CD4-positive, alpha-beta T cell treated with Interleukin-12 subunit alpha and Interleukin-12 subunit beta, for 1 hour (primary cell): ENCODE data around the gene ZNF311.
A peak's percentile ranks its signal among the peaks of the same experiment; 100 is the strongest.
"Not testable (repeated sequence)": the region's sequence is repeated elsewhere in the genome, so short reads cannot be mapped to it uniquely, and the experiment has no call there.

Experiments
- DNase-seq: peaks from one replicate; pipeline ENCODE4 v3.0.0-alpha.2; 2020

ZNF311 gene

DNA sequence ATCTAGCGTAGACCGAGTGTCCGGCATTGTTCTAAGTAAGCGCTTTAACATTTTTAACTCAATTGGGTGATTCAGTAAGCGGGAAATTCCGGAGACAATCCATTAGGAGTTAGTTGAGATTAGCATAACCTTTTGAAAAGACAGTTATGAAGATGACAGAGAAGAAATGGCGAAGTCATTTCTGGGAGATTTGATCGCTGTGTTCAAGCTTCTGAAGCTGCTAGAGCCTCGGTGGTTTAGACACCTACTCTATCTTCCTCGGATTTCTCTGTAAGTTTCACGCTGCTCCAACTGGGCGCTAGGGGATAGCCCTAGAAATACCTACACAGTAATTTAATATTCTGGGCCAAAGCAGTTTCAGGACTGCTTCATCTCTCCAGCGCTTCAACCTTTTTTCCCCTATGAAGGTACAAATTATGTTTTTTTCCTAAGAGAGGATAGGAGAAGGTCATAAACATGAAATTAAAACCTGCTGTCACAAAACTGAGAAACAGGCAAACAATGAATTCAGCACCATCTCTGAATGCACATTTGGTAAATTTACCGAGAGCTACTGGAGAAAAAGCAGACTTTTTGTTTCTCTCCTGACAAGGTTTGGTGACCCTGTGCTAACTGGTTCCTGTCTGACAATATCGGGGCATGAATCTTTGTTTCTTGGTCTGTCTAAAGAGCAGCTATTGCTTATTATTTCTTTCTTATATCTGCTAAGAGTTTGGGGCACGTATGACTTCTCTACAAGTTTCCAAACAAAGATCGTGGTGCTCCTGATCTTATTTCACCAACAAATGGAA lies 22.4 kb downstream of the ZNF311 start:
- peak; percentile 41 for DNase-seq

DNA sequence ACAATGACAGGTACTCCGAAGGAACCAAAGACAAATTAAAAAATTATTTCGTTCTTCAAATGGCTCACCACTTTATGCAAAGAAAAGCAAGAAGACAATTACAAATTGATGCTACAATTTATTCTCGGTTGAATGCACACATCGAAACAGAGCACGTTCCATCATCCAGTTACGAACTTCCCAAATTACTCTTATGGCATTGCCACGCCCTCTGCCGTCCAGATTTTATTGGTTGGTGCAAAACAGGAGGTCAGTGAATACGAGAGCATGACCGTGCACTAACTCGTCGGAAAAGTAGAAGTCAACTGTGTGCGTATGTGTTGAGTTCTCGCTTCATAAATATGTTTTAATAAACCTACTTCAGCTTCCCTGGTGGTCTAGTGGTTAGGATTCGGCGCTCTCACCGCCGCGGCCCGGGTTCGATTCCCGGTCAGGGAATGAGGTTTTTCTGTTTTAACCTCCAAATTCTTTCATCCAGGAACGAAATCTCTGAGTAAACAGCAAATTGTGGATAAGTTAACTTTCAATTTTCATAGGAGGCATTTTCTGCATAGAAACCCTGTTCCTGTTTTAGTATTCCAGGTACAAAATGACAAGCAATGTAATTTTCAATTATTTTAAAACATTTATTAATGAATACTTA lies 23.2 kb downstream of the ZNF311 start:
- peak; percentile 87 for DNase-seq

DNA sequence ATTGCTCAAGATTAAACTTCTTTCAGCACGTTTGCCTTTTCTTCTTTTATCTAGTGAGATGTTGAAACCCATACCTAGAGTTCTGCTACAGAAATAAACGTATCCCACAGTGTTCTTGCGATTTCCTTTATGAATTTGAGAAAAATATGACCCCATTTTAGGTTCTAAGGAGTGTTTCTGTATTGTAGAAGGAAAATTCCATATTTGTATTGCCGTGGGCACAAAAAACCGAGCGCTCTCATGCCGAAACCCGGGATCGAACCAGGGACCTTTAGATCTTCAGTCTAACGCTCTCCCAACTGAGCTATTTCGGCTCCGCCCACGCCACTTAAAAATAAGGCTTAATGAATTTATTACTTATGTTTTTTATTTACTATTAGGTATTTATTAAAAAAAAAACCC lies 23.7 kb downstream of the ZNF311 start:
- DNase-seq, result peak; percentile 86

DNA sequence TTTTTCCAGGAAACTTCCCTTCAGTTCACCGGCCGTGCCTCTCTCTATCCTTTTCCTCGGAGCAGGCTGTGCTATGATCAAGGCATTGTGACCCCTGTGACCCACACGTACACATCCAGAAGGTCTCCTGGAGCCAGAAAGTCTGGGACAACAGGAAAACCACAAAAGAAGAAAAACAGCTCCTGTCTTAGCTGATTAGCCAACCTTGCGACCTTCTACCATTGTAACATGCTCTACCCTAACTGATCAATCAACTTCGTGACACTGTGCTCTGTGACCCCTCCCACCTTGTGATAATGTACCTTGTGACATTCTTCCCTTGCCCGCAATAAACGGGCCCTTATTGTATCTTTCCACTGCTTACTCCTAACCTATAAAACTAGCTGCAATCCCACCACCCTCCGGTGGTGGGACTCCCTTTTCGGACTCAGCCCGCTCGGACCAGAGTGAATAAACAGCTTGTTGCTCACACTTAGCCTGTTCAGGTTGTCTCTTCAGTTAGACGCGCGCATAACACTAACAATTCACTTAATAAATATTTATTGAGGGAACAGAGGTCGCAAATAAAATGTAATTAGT lies 24.2 kb downstream of the ZNF311 start:
- DNase-seq, result peak; percentile 60

DNA sequence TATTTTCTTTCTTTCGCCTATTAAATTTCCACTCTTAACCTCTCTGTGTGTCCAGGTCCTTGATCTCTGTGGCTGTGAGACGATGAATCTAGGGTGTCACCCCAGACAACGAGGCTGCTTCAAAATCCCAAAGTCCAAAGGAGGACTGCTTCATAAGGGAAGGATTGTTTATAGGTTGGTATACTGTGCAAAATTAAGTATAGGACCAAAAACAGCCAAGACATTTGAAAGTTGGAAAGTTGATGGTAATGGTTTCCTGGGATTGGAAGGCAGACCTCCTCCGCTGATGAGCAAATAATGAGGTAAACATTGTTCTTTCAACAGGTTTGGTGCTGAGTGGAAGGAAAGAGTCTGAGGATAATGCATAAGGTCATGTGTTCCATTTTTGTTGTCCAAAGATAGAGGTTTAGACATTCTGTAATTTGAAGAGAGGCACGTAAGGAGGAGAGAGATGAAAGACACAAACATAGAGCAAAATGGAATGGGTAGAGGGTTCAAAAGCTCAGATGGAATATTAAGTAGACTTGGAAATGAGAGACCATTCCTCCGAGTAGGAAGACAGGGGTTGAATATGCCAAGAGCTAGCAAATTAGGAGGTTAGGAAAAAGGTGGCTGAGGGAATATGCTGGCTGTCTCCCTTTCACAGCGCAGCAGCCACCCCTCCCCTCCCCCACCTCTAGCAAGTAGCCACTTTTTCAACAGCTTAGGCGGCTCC lies 24.8 kb downstream of the ZNF311 start:
- DNase-seq, result no peak

DNA sequence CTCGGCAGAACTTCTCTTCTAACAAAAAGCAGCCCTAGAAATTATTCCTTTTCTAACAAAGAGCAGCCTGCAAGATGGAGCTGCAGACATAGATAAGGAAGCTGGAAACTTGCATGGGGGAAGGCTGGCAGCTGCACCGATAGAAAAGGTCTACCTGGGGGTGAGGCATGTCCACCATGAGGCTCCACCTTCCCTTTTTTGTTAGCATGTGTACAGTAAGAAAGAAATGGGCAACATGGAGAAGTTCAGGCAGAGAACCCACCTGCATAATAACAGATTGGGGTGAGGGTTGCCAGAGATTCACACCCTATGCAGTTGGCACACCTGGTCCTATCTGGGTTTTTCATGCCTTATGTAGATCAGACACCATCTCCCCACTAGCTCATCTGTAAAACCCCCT lies 25.4 kb downstream of the ZNF311 start:
- no peak for DNase-seq

DNA sequence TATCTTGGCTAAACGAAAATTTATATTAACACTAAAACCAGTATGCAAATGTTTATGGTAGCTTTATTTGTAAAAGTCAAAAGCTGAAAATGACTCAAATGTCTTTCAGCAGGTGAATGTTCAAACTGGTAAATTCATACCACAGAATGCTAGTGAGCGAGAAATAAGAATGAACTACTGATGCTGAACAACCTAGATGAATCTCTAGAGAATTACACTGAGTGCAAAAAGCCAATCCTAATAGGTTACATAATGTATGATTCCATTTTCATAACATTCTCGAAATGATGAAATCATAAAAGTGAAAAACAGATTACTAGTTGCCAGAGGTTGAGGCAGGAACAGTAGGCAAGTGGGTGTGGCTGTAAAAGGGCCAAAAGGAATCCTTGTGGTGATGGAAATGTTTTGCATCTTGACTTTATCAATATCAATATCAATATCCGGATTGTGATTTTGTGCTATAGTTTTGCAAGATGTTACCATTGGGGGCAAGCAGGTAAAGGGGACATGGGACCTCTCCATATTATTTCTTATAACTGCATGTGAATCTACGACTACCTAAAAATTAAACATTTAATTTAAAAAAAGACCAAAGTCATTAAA lies 26.1 kb downstream of the ZNF311 start:
- DNase-seq, result no peak

DNA sequence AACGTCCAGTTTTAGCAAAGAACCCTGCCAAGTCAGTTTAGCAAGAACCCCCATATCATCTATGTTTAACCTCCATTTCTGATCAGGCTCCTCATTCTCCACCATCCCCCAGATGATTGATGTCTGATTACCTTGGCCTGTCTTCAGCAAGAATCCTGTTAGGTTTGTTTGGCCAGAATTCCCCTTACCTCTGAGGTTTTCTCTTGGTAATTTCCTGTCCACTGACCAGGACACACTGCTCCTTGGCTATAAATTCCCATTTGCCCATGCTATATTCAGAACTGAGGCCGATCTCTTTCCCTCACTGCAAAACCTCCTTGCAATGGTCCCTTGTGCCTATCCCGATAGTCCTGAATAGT lies 27.0 kb downstream of the ZNF311 start:
- DNase-seq, result no peak

DNA sequence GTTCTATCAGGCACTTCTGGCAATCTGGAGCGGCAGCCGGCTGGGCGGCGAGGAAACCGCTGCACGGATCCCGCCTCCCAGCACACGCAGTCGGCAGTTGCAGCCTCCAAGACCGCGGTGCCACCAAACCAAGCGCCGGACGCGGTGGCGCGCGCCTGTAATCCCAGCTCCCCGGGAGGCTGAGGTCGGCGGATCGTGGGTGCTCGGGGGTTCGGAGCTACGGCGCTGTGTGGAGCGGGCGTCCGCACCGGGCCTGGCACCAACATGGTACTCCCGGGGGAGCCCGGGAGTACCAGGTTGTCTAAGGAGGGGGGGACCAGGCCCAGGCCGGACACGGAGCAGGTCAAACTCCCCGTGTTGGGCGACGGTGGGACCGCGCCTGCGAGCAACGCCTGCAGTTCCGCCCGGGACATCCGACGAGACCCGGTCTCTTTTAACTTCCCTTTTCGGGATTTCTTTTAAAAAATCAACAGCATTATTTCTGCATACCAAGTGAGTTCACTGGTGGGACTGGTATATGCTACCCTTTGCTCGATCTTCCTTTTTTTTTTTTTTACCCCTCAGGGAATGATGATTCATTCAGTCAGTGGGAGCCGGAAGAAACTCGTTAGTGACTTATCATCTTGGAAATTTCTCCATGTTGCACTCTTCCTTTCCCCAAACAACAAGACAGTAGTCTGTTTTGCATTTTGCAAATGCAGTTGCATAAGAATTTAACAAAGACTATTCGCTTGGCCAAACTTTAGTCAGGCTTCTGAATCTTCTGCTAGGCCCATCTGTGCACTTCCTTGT lies 27.6 kb downstream of the ZNF311 start:
- peak; percentile 20 for DNase-seq

DNA sequence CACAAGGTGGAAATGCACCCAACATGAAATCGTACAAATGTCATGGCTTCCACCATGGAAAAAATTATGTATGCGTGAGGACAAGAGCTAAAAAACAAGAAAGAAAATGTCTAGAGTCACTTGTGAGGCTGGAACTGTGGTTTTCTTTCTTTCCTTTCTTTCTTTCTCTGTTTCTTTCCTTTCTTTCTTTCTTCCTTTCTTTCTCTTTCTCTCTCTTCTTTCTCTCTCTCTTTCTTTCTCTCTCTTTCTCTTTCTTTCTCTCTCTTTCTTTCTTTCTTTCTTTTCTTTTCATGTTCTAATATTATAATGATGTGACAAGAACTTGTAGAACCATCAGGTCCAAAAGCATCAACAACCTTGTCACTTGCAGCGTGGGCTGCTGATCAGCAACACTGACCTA lies 28.4 kb downstream of the ZNF311 start:
- DNase-seq, result no peak

DNA sequence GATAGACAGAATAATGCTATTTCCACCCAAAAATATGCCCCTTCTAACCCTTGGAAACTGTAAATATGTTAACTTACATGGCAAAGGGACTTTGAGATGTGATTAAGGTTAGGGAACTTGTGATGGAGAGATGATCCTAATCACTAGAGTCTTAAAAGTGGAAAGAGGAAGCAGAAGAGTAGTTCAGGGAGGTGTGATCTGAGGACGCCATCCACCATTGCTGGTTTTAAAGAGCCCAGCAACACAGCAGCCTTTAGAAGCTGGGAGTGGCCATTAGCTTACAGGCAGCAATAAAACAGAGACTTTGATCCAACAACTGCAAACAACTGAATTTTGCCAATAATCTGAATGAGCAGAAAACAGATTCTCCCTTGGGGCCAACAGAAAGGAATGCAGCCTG lies 30.6 kb downstream of the ZNF311 start:
- no peak for DNase-seq

DNA sequence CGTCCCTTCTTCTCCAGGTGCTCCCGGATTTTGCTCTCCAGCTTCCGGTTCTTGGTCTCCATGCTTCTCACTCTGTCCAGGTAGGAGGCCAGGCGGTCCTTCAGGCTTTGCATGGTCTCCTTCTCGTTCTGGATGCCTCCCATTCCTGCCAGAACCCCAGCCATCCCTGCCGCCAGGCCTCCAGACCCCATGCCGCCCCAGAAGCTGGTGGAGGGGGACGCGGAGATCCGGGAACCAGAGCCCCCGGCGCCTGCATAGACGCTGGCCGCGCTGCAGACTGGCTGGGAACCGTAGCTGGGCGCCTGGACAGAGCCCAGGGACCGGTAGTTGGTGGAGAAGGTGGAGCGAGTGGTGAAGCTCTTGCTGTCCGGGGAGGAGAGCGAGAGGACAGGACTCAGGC lies 35.1 kb downstream of the ZNF311 start:
- DNase-seq, result not testable (repeated sequence)

DNA sequence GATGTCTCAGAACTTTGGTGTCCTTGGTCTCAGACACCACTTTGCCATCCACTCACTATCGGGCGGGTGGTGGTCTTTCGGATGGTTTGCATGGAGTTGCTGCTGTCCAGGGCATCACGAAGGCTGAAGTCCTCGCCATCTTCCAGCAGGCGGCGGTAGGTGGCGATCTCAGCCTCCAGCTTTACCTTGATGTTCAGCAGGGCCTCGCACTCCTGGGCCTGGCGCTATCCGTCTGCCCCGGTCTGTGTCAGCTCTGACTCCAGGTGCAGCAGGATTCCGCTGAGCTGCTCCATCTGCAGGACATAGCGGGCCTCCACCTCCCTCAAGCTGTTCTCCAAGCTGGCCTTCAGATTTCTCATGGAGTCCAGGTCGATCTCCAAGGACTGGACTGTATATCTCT lies 36.0 kb downstream of the ZNF311 start:
- no peak for DNase-seq

DNA sequence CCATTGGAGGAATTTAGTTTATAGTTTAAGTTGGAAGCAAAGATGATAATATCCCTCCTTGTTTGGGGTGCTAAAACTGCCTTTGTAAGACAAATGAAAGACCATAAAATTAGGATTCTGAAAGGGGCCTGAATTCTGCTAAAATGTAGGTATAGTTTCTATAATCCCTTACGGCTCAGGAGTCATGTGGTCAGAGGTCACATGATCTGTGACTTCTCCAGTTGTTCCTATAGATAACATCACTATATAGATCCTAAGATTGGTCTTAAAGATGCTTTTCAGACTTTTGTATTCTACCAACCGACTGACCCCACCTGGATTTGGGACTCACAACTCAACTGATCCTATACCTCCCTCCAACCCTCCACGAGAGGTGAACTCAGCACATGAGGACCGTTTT lies 36.6 kb downstream of the ZNF311 start:
- DNase-seq, result no peak

DNA sequence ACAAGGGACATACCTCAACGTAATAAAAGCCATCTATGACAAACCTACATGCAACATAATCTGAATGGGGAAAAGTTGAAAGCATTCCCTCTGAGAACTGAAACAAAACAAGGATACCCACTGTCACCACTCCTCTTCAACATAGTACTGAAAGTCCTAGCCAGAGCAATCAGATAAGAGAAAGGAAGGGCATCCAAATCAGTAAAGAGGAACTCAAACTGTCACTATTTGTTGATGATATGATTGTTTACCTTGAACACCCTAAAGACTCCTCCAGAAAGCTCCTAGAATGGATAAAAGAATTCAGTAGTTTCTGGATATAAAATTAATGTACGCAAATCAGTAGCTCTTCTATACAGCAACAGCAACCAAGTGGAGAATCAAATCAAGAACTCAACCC lies 39.4 kb downstream of the ZNF311 start:
- no peak for DNase-seq

DNA sequence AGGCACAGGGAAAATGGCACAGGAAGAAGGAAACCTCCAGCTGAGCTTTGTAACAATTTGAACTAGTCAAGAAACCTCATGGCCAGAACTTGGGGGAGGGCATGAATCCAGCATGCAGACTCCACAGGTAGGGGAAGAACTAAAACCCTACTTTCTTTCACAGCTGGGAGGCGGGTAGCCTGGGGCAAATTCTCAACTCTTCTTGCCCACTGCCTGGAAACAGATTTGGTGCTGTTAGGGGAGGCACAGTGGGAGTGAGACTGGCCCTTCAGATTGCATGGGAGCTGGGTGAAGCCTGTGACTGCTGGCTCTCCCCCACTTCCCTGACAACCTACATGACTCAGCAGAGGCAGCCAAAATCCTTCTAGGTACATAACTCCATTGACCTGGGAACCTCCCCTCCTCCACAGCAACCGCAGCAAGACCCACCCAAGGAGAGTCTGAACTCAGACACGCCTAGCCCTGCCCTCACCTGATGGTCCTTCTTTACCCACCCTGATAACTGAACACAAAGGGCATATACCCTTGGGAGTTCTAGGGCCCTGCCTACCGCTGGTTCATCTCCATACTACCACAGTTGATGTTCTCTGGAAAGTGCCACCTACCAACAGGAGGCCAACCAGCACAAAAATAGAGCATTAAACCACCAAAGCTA lies 44.1 kb downstream of the ZNF311 start:
- DNase-seq, result no peak

DNA sequence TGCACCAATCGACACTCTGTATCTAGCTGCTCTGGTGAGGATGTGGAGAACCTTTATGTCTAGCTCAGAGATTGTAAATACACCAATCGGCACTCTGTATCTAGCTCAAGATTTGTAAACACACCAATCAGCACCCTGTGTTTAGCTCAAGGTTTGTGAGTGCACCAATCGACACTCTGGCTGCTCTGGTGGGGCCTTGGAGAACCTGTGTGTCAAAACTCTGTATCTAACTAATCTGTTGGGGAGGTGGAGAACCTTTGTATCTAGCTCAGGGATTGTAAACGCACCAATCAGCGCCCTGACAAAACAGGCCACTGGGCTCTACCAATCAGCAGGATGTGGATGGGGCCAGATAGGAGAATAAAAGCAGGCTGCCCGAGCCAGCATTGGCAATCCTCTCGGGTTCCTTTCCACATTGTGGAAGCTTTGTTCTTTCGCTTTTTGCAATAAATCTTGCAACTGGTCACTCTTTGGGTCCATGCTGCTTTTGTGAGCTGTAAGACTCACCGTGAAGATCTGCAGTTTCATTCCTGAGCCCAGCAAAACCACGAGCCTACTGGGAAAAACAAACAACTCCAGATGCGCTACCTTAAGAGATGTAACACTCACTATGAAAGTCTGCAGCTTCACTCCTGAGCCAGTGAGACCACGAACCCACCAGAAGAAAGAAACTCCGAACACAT lies 46.4 kb downstream of the ZNF311 start:
- DNase-seq, result not testable (repeated sequence)

DNA sequence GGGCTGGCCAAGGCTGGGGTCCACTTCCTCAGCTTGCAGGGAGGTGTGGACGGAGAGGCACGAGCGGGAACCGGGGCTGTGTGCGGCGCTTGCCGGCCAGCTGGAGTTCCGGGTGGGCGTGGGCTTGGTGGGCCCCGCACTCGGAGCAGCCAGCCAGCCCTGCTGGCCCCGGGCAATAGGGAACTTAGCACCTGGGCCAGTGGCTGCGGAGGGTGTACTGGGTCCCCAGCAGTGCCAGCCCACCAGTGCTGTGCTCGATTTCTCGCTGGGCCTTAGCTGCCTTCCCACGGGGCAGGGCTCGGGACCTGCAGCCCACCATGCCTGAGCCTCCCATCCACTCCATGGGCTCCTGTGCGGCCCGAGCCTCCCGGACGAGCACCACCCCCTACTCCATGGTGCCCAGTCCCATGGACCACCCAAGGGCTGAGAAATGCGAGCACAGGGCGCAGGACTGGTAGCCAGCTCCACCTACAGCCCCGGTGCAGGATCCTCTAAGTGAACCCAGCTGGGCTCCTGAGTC lies 47.3 kb downstream of the ZNF311 start:
- not testable (repeated sequence) for DNase-seq

DNA sequence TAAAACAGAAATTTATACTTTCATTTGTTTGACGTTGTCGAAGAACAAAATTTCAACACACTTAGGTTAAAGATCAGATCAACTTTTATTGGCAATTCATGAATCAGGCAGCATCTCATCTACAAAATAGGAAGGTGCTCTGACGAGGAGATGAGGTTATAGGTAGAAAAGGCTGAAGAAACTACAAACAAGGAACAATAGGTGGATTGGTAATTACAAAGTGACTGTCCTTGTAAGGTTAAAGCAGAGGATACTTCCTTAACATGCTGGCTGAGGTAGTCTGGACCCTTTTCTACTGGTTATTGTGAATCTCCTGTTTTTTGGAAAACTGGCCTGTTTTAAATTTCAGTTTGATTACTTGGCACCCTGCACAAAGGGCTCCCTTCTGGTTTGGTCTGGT lies 48.8 kb downstream of the ZNF311 start:
- DNase-seq, result no peak

DNA sequence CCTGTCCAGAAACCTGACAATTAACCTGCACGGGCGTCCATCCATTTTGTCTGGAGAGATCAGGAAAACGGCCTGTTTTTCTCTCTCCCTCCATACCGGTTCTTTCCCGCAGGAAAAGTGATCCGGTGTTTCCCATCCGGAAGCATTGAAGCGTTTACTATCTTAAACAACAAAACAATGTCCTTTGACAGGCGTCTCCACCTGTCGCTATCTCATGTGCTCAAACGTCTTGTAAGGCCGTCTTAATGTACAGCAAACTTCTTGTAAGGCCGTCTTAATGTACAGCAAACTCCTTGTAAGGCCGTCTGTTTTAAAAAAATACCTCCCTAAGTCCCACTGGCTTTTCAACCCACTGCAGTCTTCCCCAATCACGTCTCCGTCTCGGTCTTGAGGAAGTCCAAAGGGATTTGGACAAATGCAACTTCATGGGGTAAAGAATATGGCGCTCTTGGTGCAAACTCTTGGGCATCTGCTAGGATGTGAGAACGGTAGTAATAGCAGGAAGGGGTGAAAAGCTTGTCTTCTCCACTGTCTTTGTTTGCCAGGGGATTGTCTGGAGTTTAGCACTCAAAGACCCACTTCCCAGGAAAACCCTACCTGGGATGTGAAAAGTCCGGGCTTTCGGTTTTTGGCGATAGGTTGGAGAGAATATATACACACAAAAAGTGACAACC lies 51.4 kb downstream of the ZNF311 start:
- DNase-seq, result no peak
